Stimulated activated CD4-positive, alpha-beta T cell treated with anti-CD3 and anti-CD28 coated beads, Interleukin-15, amount 100 ng/mL, for 24 hours (primary cell): ENCODE results near the gene PTPRQ.
"Not testable (repeated sequence)": the region's sequence is repeated elsewhere in the genome, so short reads cannot be mapped to it uniquely, and the experiment has no call there.

ENCODE experiments used
- DNase-seq: peaks from one replicate; pipeline ENCODE4 v3.0.0-alpha.2; 2020

Gene PTPRQ

DNA sequence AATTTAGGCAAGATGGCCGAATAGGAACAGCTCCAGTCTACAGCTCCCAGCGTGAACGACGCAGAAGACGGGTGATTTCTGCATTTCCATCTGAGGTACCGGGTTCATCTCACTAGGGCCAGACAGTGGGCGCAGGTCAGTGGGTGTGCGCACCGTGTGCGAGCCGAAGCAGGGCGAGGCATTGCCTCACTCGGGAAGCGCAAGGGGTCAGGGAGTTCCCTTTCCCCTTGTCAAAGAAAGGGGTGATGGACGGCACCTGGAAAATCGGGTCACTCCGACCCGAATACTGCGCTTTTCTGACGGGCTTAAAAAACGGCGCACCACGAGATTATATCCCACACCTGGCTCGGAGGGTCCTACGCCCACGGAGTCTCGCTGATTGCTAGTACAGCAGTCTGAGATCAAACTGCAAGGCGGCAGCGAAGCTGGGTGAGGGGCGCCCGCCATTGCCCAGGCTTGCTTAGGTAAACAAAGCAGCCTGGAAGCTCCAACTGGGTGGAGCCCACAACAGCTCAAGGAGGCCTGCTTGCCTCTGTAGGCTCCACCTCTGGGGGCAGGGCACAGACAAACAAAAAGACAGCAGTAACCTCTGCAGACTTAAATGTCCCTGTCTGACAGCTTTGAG is 33.6 kb downstream of the PTPRQ start:
- not testable (repeated sequence) for DNase-seq

GRCh38 chr12:80484746-80485145 is 40.7 kb downstream of the PTPRQ start:
- no peak for DNase-seq

GRCh38 chr12:80485222-80485987 is 41.4 kb downstream of the PTPRQ start:
- DNase-seq = no peak

GRCh38 chr12:80490329-80490728 is 46.3 kb downstream of the PTPRQ start:
- no peak for DNase-seq

DNA sequence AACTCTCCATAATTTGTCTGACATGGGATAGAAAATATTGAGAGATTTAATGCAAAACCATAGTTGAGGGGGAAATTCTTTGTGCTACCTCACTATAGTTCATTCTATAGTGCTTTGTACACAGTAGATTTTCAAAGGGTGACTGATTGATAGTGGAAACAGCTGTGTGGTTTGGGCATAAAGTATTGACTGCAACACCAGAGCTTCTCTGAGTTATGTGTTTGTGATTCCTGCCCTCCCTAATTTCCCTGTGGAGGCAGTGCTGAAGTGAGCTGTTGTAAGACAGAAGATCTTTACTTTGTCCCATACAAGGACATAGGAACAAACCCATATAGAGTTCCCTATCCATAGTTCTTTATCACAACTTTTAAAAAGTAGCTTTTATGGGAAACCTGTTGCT is 47.1 kb downstream of the PTPRQ start:
- no peak for DNase-seq

DNA sequence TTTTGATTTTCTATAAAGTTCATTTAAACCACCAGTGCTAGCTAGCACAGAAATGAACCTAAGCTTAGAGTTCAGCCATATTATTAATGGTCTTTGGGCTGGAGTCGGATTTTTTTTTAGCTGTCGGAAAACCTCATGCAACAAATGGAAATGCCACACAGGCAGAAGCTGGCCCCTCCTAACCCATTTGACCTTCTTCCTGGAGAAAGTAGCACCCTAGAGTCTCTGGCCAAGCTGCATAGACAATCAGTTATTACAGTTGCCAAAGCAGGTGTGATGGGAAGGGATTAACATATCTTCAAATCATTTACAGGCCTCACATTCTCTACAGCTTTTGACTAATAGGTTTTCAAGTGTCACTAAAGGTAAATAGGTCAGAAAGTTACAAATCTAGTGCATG is 49.4 kb downstream of the PTPRQ start:
- no peak for DNase-seq

DNA sequence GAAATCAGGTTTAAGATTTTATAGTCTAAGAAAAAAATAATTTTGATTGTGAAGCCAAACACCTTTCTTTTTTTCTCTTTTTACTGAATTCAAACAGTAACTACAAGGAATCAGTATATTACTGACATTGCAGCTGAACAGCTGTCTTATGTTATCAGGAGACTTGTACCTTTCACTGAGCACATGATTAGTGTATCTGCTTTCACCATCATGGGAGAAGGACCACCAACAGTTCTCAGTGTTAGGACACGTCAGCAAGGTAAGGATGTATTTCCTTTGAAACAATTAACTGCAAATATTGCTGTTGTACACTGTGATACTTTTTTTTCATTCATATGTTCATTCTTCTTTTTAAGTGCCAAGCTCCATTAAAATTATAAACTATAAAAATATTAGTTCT is 50.8 kb downstream of the PTPRQ start:
- DNase-seq = no peak

- no peak for DNase-seq
These were observed 54.2 kb downstream of the PTPRQ start for GRCh38 chr12:80498059-80498728.

- DNase-seq = no peak
These were observed 60.5 kb downstream of the PTPRQ start for GRCh38 chr12:80504389-80505163.

DNA sequence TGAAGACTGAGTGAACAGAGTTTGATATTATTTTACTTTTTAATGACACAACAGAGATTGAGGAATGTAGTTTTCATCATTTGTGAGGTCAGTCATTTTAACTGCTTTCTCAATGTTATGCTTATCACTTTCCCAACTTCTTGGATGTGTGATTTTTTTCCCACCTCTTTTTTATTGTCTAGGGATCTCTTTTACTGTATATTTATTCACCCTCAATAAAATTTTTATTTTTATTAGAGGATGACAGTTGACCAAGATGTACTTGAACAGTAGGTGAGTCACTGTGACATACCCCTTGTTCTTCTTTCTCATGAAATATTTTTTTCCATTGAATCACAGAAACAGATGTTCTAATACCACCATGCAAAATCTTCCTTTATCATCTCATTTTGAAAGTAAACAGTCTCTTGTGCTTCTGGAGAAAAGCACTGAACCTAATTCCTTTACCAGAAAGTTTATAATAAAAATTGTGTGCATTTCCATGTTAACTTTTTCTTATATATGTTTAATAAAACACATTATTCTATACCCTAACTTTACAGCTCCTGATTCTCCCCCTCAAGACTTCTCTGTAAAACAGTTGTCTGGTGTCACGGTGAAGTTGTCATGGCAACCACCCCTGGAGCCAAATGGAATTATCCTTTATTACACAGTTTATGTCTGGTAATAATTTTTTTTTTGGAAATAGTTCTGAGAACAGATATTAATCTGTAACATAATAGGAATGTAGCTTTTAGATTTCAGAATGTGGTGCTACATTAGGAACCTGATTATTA is 65.9 kb downstream of the PTPRQ start:
- no peak for DNase-seq

GRCh38 chr12:80512781-80513180 is 68.7 kb downstream of the PTPRQ start:
- DNase-seq = no peak

GRCh38 chr12:80513211-80513610 is 69.2 kb downstream of the PTPRQ start:
- no peak for DNase-seq

DNA sequence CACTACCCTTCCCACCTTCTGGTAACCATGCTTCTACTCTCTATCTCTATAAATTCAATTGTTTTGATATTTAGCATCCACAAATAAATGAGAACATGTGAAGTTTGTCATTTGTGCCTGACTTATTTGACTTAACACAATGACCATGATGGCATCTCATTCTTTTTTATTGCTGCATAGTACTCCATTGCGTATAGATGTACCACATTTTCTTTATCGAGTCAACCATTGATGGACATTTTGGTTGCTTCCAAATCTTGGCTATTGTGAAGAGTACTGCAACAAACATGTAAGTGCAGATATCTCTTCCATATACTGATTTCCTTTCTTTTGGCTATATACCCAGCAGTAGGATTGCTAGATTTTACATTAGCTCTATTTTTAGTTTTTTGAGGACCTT is 73.6 kb downstream of the PTPRQ start:
- DNase-seq = no peak

DNA sequence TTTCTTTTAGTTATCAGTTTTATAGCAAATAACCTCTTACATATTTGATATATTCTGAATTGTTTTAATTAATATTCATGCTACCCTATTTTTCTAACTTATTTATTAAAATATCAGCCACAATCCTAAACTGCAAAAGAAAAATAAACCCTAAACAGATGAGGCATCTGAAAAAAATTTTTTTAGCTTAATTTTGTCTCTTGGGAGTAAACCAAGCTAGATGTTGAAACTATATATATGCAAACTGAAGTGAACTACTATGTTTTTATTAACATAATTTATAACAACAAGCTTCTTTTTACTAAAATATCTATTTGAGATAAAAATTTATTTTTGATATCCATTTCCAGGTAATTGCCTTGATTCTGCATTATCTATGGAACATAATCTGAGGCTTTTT is 87.6 kb downstream of the PTPRQ start:
- DNase-seq = no peak

DNA sequence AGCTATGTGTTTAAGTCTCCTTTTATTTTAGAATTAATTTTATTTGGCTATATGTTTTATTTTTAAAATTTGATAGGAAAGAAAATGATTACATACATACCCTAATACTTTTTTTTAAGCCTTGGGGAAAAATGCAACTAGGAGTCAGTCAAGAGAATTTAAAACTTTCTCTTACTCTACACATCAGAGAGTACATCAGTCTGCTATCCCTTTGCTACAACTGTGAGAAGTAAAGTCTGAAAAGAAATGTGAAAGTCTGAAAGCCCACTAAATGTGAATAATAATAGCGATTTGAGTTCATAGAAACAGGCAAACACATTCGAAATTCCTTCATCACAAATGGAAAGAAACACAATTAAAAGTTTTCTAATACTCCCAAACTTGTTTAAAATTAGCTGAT is 95.0 kb downstream of the PTPRQ start:
- DNase-seq = no peak

- DNase-seq = no peak
These were observed 105.3 kb downstream of the PTPRQ start for GRCh38 chr12:80549298-80549697.

DNA sequence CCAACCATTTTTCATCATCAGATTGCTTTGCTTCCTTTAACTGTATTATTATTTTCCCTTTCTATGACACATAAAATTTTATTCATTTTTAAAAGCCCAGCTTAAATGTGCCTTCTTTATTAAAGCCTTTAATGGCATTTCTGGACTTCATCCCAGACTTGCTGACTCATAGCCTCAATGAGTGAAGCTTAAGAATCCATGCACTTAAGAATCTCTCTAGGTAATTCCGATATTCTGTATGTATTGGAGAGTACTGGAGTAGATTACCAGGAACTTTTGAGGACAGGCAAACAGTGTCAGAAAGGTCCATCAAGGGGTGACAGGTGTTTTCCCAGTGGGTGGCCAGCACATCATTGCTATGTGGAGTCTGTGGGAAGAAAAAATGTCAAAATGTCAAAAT is 107.9 kb downstream of the PTPRQ start:
- DNase-seq = no peak

DNA sequence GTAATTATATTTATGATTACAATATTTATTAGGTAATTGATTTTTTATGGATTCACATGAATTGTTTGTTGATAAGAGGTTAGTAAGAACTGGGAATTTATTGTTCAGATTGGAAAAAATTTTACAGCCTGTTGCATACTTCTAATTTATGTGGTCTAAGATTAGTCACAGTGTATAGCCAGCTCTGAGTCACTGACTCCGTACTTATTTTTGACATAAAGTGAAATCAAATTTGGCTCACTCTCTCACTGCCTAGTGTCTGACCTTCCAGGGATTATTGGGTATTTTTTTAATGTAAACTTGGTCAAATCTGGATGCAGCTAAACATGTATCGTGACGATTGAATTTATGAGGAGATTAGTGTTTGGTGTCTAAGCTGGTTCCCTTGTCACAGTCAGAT is 109.3 kb downstream of the PTPRQ start:
- DNase-seq = no peak

GRCh38 chr12:80556566-80556965 is 112.5 kb downstream of the PTPRQ start:
- DNase-seq = no peak

DNA sequence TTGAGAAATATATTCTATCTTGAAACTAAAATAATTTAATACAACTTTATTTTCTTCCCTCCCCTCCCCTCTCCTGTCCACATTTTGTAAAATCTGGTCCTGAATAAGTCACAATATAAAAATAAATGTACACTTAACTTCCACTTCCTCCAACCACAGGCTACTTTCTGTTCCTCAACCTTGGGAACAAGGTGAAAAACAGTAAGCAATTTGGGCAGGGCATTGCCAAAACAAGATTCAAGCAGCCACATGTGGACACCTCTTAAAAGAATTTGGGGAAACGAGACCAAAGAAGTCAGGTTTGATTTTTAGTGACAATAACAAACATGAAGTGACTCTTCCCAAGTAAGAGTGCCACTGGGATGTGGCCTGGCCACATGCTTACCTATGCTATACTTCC is 115.7 kb downstream of the PTPRQ start:
- no peak for DNase-seq

- no peak for DNase-seq
These were observed 121.2 kb downstream of the PTPRQ start for GRCh38 chr12:80565271-80565670.

GRCh38 chr12:80567401-80567800 is 123.4 kb downstream of the PTPRQ start:
- no peak for DNase-seq
